ENCODE measurements around the gene ENTPD7.
"Not testable (repeated sequence)": the region's sequence is repeated elsewhere in the genome, so short reads cannot be mapped to it uniquely, and the experiment has no call there.

The ENTPD7 gene

GRCh38 chr10:99682752-99683151 is 23.4 kb downstream of the ENTPD7 start:
- DNase-seq: no peak

- peak in 2 of 56 donors; percentile 3 to 4 for DNase-seq
Observed at GRCh38 chr10:99685597-99685967, 26.3 kb downstream of the ENTPD7 start.

- no peak for DNase-seq
Observed at GRCh38 chr10:99689461-99689860, 30.2 kb downstream of the ENTPD7 start.

- no peak for DNase-seq
Observed at GRCh38 chr10:99693933-99694583, 34.7 kb downstream of the ENTPD7 start.

GRCh38 chr10:99695761-99696160 is 36.5 kb downstream of the ENTPD7 start:
- no peak for DNase-seq

GRCh38 chr10:99698504-99699080 is 39.3 kb downstream of the ENTPD7 start:
- DNase-seq: no peak

- DNase-seq: no peak
Observed at GRCh38 chr10:99700649-99701048, 41.3 kb downstream of the ENTPD7 start.

- DNase-seq: no peak
Observed at GRCh38 chr10:99708428-99709012, 49.2 kb downstream of the ENTPD7 start.

- no peak for DNase-seq
Observed at GRCh38 chr10:99709480-99710229, 50.3 kb downstream of the ENTPD7 start.

- peak in 7 of 56 donors; percentile 1 to 31 (median 10) for DNase-seq
Observed at GRCh38 chr10:99711129-99711719, 51.9 kb downstream of the ENTPD7 start.

- no peak for DNase-seq
Observed at GRCh38 chr10:99714446-99714845, 55.1 kb downstream of the ENTPD7 start.

- DNase-seq: no peak
Observed at GRCh38 chr10:99720387-99720786, 61.1 kb downstream of the ENTPD7 start.

GRCh38 chr10:99730026-99730425 is 70.7 kb downstream of the ENTPD7 start:
- no peak for DNase-seq

- no peak for DNase-seq
Observed at GRCh38 chr10:99731306-99732032, 72.2 kb downstream of the ENTPD7 start.

GRCh38 chr10:99732033-99732842 is 72.9 kb downstream of the ENTPD7 start, which contains the start of the genes COX15 and CUTC:
Gene COX15, minus strand, starts transcription at chr10:99732127. Its CDS starts 78 bp downstream, at chr10:99732049.
Gene CUTC, plus strand, starts transcription at chr10:99732234. Its CDS starts 115 bp downstream, at chr10:99732349.
- DNase-seq: peak; percentile 63 to 98 (median 92)

- no peak for DNase-seq
Observed at GRCh38 chr10:99733366-99733765, 74.1 kb downstream of the ENTPD7 start.

- DNase-seq: not testable (repeated sequence)
Observed at GRCh38 chr10:99734111-99734510, 74.8 kb downstream of the ENTPD7 start.

- no peak for DNase-seq
Observed at GRCh38 chr10:99740260-99740659, 81.0 kb downstream of the ENTPD7 start.

GRCh38 chr10:99740933-99741559 is 81.7 kb downstream of the ENTPD7 start:
- no peak for DNase-seq

- DNase-seq: no peak
Observed at GRCh38 chr10:99742254-99742653, 82.9 kb downstream of the ENTPD7 start.
